Endothelial cell of umbilical vein (primary cell): ENCODE results near the gene TCAP. TPM values are rescaled to one million over a fixed set of nuclear protein-coding genes. Genes with fewer than 3 reads are reported as not detected.

Source experiments
- BruUV-seq: library from RNA; stranded (reverse); fragments of 400-500 nt; replicated peaks from 2 replicates; lab custom pipeline; 2021; lab: Mats Ljungman, UMichigan
- CTCF ChIA-PET: fragments of 300-600, 350-600 bp; sonication (Branson Sonifier 250); formaldehyde crosslinking; loops from one replicate; lab custom pipeline; 2021; ENCODE audit warnings: antibody characterized with exemption, inconsistent platforms; lab: Charles Lee
- POLR2A ChIA-PET: fragments of 300-600, 350-600 bp; sonication (Branson Sonifier 250); formaldehyde crosslinking; loops from one replicate; lab custom pipeline; 2021; ENCODE audit warnings: antibody characterized with exemption, inconsistent platforms; lab: Charles Lee
- DNase-seq: peaks from one replicate; pipeline ENCODE4 v3.0.0-alpha.2; 2011; ENCODE audit warnings: low read depth, low spot score
- FAIRE-seq: peaks from 2 replicates; lab custom pipeline; 2011; peaks lifted over from hg19 to GRCh38; lab: Jason Lieb, UNC
- H2AFZ ChIP-seq: 2 replicates; pipeline ENCODE4 v1.6.0; 2012; ENCODE audit warnings: low read depth, low read length, control low read depth, inconsistent platforms
- H3K27ac ChIP-seq: 2 replicates; pipeline ENCODE4 v1.5.1; 2011; ENCODE audit warnings: low read depth, mild to moderate bottlenecking, control low read depth, low read length, moderate library complexity; ENCODE audit not compliant: insufficient read depth
- H3K27me3 ChIP-seq, 2 experiments: 2 replicates each; pipeline versions ENCODE4 v1.6.0 to v1.6.1; 2011; ENCODE audit warnings: low read length in 2 of 2, mixed read lengths in 1 of 2; ENCODE audit not compliant: control insufficient read depth in 2 of 2, insufficient read depth in 2 of 2
- H3K36me3 ChIP-seq, 2 experiments: 2 replicates in 1 of 2; 3 replicates in 1 of 2; pipeline ENCODE4 v1.5.1; 2011; ENCODE audit warnings: low read length in 2 of 2, mild to moderate bottlenecking in 1 of 2, moderate library complexity in 1 of 2; ENCODE audit not compliant: control insufficient read depth in 2 of 2, insufficient read depth in 2 of 2; ENCODE audit errors: extremely low read depth in 1 of 2
- H3K4me1 ChIP-seq: 3 replicates; pipeline ENCODE4 v1.5.1; 2011; ENCODE audit warnings: mild to moderate bottlenecking, low read length; ENCODE audit not compliant: control insufficient read depth, insufficient read depth; ENCODE audit errors: extremely low read depth
- H3K4me2 ChIP-seq: 2 replicates; pipeline ENCODE4 v1.6.1; 2011; ENCODE audit warnings: low read length, control low read depth, mixed read lengths; ENCODE audit not compliant: insufficient read depth
- H3K4me3 ChIP-seq, 3 experiments: fragments of 200-600 bp in 1 of 3; sonication (generic), shearing (Covaris generic) in 1 of 3; replicated peaks in 1 of 3; 2 replicates each; pipeline ENCODE4 v1.5.1; 2011 to 2016; ENCODE audit warnings: control low read depth in 3 of 3, low read length in 3 of 3, mild to moderate bottlenecking in 2 of 3, inconsistent platforms in 1 of 3, low read depth in 1 of 3, moderate library complexity in 1 of 3; ENCODE audit not compliant: insufficient read depth in 1 of 3
- H3K79me2 ChIP-seq: 2 replicates; pipeline ENCODE4 v1.6.0; 2012; ENCODE audit warnings: low read length, inconsistent platforms; ENCODE audit not compliant: control insufficient read depth, insufficient read depth
- H3K9ac ChIP-seq: replicated peaks from 2 replicates; pipeline ENCODE3; 2011; ENCODE audit warnings: low read length, control low read depth; ENCODE audit not compliant: insufficient read depth; ENCODE audit errors: extremely low read depth
- H3K9me1 ChIP-seq: replicated peaks from 3 replicates; pipeline ENCODE4 v1.6.0; 2011; ENCODE audit warnings: mild to moderate bottlenecking, low read length; ENCODE audit not compliant: control insufficient read depth, insufficient read depth; ENCODE audit errors: extremely low read depth
- H3K9me3 ChIP-seq: replicated peaks from 2 replicates; pipeline ENCODE4 v1.5.1; 2012; ENCODE audit warnings: low read length, inconsistent platforms; ENCODE audit not compliant: control insufficient read depth, insufficient read depth
- H4K20me1 ChIP-seq: replicated peaks from 2 replicates; pipeline ENCODE3; 2011; ENCODE audit warnings: mild to moderate bottlenecking, low read length; ENCODE audit not compliant: control insufficient read depth, insufficient read depth; ENCODE audit errors: extremely low read depth
- CTCF ChIP-seq, 2 donors: IDR thresholded peaks; 1 replicate in 1 of 2; 2 replicates in 1 of 2; pipeline ENCODE4 v1.5.1; 2011; ENCODE audit warnings: low read length in 2 of 2, mild to moderate bottlenecking in 2 of 2, moderate library complexity in 2 of 2, control low read depth in 1 of 2, inconsistent platforms in 1 of 2, low read depth in 1 of 2; ENCODE audit not compliant: insufficient read depth in 1 of 2; ENCODE audit errors: extremely low read depth in 1 of 2
- EZH2 ChIP-seq: IDR thresholded peaks from 2 replicates; pipeline ENCODE4 v1.6.1; 2012; ENCODE audit warnings: borderline replicate concordance, low read depth, mild to moderate bottlenecking, moderate library complexity, low read length, inconsistent platforms; ENCODE audit not compliant: severe bottlenecking
- FOS ChIP-seq: IDR thresholded peaks from 2 replicates; pipeline ENCODE4 v1.6.1; 2011; ENCODE audit warnings: mild to moderate bottlenecking, low read length, moderate library complexity, borderline replicate concordance; ENCODE audit not compliant: insufficient read depth
- GATA2 ChIP-seq: IDR thresholded peaks from 2 replicates; pipeline ENCODE4 v1.7.0; 2011; ENCODE audit warnings: low read depth, mild to moderate bottlenecking, moderate library complexity, mixed read lengths, low read length; ENCODE audit not compliant: insufficient read length, insufficient read depth
- JUN ChIP-seq: IDR thresholded peaks from 2 replicates; pipeline ENCODE4 v1.6.1; 2011; ENCODE audit warnings: borderline replicate concordance, low read depth; ENCODE audit not compliant: insufficient read length, insufficient read depth
- MAX ChIP-seq: IDR thresholded peaks from 2 replicates; pipeline ENCODE4 v1.6.1; 2011; ENCODE audit not compliant: insufficient read depth, insufficient read length
- MYC ChIP-seq: IDR thresholded peaks from one replicate; pipeline ENCODE4 v1.6.1; 2011; ENCODE audit warnings: mild to moderate bottlenecking, low read depth, low read length
- POLR2A ChIP-seq: IDR thresholded peaks from 2 replicates; pipeline ENCODE4 v1.6.1; 2012; ENCODE audit warnings: low read depth, mild to moderate bottlenecking, control low read depth, low read length
- POLR2AphosphoS5 ChIP-seq: IDR thresholded peaks from 2 replicates; pipeline ENCODE4 v1.6.1; 2012; ENCODE audit warnings: low read depth, mild to moderate bottlenecking, control low read depth, low read length, moderate library complexity; ENCODE audit not compliant: insufficient read depth
- dilution Hi-C: fragments of 300-500 bp; cut with MboI; formaldehyde crosslinking; loops from one replicate; pipeline ENCODE4 v1.15.0; 2019; ENCODE audit warnings: low sequenced_read_pairs; ENCODE audit not compliant: extremely low pct_ligation_motif_present
- intact Hi-C: fragments of 100-400 bp; cut with micrococcal nuclease; formaldehyde crosslinking; loops from one replicate; pipeline ENCODE4 v1.10.0; 2022
- polyA plus RNA-seq, 4 experiments: library from polyadenylated mRNA; depleted of rRNA in 3 of 4; stranded (reverse) in 3 of 4; unstranded in 1 of 4; fragments of >200 nt; gene quantifications; 2 replicates each; pipeline versions ENCODE4 v1.2.1 to v1.2.3, GENCODE V29; 2011 to 2012; ENCODE audit warnings: missing spikeins in 1 of 4
- total RNA-seq: library from RNA; stranded (reverse); gene quantifications from 2 replicates; pipeline ENCODE4 v1.2.3, GENCODE V29; 2021

The TCAP gene
- total and polyA plus RNA-seq, 2 donors (not counting 3 experiments of a cell fraction or from before 2014, with no cell fraction given), result 0.51 to 0.93 TPM

GRCh38 chr17:39635614-39636176 lies 29.5 kb upstream of the TCAP start:
- ChIA-PET CTCF (interaction anchor here (0.9 to 6.4 kb wide), 10 partner anchors 11 to 91 kb away, joined by 3 to 141 read pairs (median 6); partner anchors contain the start of gene ERBB2), POLR2A (no interaction called here)
- Histone ChIP-seq H3K27me3 (peaks cover 9 to 15% of the 10 kb centered on the region in 2 experiments), H3K9me3 (no peaks in the 10 kb centered on the region), H3K9me1 (no peaks in the 10 kb centered on the region), H2AFZ (no peak overlapping the region), H3K79me2 (peaks cover 16% of the 10 kb centered on the region), H3K9ac (no peak overlapping the region), H4K20me1 (no peaks in the 10 kb centered on the region), H3K4me2 (no peak overlapping the region), H3K36me3 (no peaks in the 10 kb centered on the region), H3K4me1 (peaks cover 14% of the 10 kb centered on the region), H3K27ac (no peak overlapping the region), H3K4me3 (no peak overlapping the region)
- TF ChIP-seq JUN, result no peak
- TF ChIP-seq POLR2A, result no peak
- no peak for TF ChIP-seq MAX
- TF ChIP-seq MYC, result no peak
- no peak for TF ChIP-seq POLR2AphosphoS5
- no peak for TF ChIP-seq CTCF (IDR thresholded peaks at IDR 0.05; ENCODE audit: extremely low read depth in 1 of 2, insufficient read depth in 1 of 2, low read depth in 1 of 2, low read length in 2 of 2)
- TF ChIP-seq FOS, result no peak
- no peak for TF ChIP-seq GATA2
- no peak for TF ChIP-seq EZH2
- intact Hi-C loops, result loop anchor here (5.0 kb wide), 1 partner anchor 117 kb away; no protein-coding TSS in a partner anchor
- FAIRE-seq (no peak), DNase-seq (no peak)
- dilution Hi-C loops, result loop anchor here (10.0 kb wide), 1 partner anchor 109 kb away; no protein-coding TSS in a partner anchor
- BruUV-seq, result no TSS peak
